Renal pelvis (tissue), 4 donors: ENCODE data around the gene ST6GALNAC4. TPM values are rescaled to one million over a fixed set of nuclear protein-coding genes. Genes with fewer than 3 reads are reported as not detected.

ENCODE experiments used
- DNase-seq: peaks from one replicate; pipeline ENCODE4 v3.0.0-alpha.2; 2013
- polyA plus RNA-seq, 3 donors: library from polyadenylated mRNA; unstranded; fragments of 120-200 nt; gene quantifications; one replicate each; pipeline ENCODE4 v1.2.1, GENCODE V29; 2013; ENCODE audit not compliant: insufficient read length in 3 of 3

The ST6GALNAC4 gene
- polyA plus RNA-seq, 3 donors, result 13.5 to 17.2 (median 16.1) TPM

DNA sequence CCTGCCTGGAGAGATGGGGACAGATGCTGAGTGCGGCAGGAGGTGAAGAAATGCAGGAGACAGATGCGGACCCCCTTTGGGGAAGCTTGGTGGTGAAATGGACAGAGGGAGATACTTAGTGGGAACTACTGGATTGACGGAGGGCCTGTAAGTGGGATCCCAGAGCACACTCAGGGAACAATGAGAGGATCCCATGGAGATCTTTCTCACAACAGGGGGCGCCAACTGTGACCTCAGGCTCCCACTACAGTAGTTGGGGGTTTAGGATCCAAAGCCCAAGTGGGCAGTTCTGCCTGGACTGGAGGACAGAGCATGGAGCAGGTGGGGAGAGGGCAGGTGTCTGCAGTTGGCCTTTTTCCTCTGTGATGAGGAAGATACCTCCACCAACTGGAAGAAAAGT is 17.4 kb upstream of the ST6GALNAC4 start:
- no peak for DNase-seq

DNA sequence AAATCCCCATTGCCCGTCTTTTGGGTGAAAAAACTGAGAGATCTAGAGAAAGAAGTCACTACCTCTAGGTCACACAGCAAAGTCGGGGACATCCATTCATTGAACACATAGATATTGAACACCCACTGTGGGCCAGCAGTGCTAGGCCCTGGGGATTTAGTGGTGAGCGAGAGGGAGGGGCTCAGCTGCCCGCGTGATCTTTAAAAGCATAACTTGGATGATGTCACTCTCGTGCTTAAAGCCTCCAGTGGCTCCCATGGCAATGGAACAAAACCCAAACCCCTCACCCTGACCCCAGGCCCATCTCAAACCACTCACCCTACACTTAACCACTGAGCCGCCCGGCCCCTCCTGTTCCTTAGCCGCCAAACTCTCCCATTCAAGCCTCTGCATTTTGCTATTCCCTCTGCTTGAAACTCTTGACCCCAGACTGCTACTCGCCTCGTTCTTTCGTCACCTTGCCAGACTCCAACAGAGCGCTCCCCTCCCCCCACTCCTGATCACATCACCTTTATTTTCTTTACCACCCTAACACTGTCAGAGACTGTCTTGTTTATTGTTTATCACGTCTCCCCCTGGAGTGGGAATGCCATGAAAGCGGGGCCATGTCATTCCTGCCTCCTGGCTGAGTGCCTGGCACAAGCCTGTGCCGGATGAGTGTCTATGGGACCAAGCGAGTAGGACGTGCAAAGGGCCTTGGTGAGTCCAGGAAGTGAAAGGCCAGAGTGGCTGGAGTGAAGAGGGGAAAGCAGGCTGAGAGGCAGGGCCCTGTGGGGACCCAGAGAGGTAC is 14.4 kb upstream of the ST6GALNAC4 start:
- no peak for DNase-seq

DNA sequence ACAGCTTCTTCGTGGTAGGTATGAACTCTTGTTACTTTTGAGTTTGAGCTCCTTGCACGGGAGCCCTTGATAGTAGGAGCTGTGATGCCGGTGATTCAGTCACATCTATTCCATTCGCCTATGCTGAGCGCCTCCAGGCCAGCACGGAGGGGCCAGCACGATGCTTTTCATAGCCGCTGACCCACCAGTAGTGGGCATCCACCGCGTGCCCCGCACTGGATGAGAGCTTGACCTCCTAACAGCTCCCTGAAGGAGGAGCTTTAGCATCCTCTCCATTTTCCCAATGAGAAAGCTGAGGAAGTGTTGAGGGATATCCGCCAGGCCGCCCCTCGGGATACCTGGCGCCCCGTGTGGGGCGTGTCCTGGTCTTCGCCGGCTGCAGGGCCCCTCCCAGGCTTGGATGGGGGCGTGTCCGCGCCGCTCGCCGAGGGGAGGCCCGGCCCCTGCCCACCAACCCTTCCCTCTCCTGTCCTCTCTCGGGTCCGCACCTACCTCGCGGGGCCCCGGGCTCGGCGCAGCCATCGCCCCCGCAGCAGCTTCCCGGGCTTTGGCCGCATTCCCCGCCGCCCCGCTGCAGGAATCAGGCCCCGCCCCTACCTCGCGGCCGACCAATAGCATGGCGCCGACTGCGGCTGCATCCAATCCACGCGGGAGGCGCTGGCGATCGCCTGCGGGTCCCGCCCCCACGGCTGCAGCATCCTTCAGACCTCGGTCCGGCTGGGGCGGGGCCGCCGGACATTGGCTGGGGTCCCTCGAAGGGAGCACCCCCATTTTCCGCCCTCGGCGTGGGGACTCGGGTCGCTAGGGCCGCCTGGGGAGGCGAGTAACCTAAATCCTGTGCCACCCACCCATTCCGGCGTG is 13.6 kb upstream of the ST6GALNAC4 start, which contains the start of gene PIP5KL1:
PIP5KL1 (minus strand) TSS at position 547 of the 861 bp plus-strand sequence; CDS start at position 522, 25 bp downstream.
- DNase-seq, result peak; percentile 85

DNA sequence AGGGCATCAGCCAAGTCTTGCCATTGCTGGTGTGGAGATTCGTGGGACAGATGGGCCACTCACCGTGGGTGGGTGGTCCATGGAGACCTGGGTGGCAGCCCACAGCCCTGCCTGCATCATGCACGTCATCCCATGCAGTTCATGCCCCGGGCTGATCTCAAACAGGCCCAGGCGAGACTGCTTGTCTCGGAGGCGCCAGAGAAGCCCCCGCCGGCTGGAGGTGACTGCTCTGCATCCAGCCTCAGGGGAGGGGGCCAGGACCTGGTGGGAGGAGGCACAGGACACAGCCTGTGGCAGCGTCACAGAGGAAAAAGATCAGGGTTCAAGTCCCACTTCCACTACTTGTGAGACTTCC is 12.8 kb upstream of the ST6GALNAC4 start:
- no peak for DNase-seq

DNA sequence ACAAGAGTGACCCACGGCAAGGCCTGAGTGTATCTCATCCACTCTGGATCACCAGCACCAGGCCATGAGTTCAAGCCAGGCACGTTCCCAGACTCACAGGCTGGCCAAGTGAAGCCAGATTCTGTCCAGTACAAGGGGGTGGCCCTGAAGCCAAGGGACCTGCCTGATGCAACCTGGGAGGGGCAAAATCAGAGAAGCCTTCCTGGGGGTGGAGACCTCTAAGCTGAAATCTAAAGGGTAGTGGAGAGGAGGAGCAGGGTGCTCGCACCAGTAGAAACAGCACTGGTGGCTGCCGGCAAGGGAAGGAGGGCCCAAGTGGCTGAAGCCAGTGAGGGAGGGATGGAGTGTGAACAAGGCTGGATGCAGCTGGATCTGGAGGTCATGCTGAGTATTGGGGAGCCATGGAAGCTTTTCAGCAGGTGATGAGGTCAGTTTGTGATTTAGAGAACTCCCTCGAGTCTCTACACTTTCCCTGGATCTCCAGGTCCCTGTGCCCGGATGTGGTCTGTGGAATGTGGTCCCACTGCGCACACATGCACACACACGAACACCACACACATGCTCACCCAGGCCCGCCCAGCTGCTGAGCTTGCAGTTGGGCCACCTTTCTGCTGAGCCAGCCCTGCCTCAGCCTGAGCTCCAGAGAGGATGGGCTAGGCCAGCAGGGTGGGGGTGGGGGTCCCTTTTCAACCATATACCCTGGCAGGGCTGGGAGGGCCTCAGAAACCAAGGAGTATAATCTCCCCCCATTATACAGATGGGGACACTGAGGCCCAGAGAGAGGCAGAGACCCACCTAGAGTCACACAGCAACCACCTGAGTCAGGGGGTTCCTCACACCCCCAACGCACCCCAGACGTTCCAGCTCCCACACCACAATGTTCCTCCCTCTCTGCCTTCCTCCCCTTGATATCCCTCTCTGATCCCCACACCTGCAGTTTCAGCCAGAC is 12.1 kb upstream of the ST6GALNAC4 start:
- DNase-seq, result no peak

DNA sequence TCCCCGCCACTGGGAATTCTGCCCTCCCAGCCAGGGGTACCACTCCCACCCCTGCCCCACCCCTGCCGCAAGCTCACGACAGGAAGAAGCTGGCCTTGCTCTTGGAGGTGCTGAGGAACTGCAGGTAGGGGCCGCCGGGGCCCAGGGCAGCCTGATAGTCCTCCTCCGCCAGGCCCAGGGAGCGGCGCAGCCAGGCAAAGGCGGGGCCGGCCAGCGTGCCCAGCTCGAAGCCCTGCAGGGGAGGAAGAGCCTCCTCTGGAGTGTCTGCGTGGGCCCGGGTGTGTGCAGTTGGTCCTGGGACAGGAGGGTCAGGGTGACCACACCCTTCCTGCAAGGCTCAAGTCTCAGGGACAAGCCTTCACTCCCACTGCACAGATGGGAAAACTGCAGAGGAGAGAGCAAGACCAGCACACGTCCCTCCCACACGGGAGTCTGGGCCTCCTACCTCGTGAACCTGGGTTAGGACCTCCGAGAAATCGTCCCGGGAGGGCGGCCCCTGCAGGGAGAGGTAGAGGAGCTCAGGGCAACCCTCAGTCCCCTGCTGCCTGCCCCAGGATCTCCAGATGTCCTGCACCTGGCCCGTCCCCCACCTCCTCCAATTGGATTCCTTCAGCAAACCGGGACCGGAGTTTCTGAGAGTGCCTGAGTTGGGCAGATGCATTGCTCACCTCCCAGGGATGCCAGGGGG is 11.3 kb upstream of the ST6GALNAC4 start:
- no peak for DNase-seq

DNA sequence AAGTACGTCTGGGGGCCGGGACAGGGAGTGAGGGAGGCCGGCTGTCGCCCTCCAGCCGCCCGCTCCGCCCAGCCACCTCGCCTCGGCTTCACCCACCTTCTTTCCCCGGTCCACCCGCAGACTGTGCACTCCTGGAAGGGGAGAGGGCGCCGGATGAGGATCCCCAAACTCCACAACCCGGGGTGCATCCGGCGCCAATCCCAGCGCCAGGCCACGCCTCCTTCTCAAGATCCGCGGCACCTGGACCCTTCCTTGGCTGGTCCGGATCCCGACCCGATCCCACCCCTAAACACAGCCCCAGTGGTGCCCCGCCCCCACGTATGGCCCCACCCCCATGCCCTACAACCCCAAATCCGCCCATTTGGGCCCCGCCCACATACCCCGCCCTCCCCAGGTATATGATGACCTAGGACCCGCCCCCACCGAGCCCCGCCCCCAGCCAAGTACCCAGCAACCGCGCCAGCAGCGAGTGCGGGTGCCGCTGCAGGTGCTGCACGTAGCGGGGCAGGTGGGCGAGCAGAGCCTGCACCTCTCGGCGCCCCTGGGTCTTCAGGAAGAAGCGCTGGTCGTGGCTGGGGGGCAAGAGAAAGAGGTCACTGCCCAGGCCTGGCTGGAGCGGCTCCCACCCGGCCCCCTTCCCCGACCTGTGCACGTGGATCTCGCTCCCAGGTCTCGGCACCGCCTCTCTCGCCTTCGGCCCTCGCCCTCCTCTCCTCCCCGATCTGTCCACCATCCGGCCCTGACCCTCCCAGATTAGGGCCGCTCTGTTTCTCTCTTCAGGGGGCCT is 10.6 kb upstream of the ST6GALNAC4 start:
- DNase-seq, result no peak

DNA sequence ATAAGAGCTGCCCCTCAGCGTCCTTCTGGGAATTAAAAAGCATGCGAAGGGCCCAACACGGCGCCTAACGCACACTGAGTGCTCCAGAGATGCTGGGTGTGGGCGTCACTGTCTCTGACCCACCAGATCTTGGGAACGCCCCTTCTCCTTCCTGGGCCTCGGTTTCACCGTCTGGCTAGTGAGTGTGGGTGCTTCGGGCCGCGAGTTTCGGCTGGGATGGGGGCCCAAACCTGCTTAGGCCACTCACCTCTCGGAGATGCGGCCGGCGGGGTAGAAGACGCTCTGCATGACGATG is 10.0 kb upstream of the ST6GALNAC4 start:
- no peak for DNase-seq

DNA sequence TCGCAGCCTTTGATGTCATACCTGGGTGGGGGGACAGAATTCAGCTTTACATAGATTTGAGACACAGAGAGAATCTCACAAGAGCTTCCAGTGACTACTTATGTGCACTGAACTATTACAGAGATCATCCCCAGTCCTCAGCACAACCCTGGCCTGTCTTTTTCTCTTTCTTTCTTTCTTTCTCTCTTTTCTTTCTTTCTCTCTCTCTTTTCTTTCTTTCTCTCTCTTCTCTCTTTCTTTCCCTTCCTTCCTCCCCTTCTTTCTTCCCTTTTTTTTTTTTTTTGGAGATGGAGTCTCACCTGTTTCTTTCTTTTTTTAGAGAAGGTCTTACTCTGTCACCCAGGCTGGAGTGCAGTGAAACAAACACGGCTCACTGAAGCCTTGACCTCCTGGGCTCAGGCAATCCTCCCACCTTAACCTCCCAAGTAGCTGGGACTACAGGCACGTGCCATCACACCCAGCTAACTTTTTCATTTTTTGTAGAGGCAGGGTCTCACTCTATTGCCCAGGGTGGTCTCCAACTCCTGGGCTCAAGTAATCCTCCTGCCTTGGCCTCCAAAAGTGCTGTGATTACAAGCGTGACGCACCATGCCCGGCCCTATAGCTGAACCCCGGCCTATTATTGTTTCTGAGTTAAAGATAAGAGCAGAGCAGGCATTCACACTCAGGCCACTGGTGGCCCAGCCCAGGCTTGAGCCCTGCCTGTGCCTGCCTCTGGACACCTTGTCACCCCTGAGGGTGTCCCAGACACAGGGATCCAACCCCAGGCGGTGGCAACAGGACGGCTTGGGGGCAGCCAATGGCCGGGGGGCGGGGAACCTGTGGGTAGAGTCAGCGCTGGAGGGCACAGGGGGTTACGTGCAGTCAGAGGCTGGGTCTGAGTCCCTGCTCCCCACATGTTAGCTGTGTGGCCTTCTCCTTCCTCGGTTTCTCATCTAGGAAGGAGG is 9.4 kb upstream of the ST6GALNAC4 start:
- no peak for DNase-seq

DNA sequence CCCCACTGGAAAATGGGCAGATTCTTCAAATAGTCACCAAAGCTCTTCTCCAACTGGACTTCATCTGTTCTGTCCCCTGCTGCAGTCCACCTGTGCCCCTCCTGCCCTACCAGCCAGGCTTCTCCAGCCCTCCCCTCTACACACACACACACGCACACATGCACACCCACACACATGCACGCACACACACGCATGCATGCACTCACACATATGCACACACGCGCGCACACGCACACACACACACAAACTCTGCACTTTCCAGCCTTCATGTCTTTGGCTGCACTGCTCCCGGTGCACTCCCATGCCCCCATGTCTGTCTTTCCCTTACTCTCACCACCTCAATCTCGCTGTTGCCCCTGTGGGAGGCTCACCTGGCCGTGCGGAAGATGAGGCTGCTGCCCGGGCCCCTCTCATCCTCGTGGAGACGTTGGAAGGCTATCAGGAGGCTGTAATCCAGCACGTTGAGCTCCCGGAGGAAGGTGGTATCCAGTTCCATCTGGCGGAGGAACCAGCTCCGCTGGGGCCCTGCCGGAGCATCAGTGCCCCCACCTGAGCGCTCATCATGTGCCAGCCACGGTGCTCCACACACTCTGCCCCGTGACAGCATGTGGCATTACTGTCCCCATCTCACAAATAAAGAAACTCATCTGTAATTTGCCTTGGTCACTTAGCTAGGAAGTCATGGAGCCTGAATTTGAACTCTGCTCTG is 8.0 kb upstream of the ST6GALNAC4 start:
- no peak for DNase-seq

DNA sequence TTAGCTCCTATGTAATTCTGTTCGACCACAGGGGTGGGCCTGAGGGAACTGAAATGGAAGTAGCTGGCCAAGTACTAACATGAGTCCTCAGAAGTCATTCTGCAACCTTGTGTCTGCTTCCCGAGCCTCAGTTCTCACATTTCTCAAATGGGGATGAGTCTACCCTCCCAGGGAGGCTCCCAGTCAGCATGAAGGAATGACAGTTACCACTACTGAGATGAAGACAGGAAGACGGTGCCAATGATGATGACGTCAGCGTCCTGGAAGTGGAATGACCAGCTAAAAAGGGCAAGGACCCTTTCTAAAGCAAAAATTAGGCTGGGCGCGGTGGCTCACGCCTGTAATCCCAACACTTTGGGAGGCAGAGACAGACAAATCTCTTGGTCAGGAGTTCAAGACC is 6.9 kb upstream of the ST6GALNAC4 start:
- no peak for DNase-seq

DNA sequence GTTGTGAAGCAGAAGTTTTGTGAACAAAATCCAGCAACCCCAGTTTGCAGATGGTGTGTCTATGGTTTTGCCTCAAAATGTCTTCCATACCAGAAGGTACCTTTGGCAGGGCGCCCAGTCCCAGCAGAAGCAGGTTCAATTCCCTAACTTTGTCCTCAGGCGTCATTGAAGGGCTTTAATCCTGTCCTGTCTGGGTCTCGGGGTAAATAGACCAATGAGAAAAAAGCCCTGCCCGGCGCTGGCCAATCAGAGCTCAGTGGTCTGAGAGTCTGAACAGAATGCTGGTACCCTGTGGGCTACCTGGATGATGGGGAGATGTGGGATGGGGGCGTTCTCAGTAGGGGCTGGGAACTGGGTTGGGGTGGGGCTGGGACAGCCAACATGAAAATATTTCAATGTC is 6.2 kb upstream of the ST6GALNAC4 start:
- no peak for DNase-seq

DNA sequence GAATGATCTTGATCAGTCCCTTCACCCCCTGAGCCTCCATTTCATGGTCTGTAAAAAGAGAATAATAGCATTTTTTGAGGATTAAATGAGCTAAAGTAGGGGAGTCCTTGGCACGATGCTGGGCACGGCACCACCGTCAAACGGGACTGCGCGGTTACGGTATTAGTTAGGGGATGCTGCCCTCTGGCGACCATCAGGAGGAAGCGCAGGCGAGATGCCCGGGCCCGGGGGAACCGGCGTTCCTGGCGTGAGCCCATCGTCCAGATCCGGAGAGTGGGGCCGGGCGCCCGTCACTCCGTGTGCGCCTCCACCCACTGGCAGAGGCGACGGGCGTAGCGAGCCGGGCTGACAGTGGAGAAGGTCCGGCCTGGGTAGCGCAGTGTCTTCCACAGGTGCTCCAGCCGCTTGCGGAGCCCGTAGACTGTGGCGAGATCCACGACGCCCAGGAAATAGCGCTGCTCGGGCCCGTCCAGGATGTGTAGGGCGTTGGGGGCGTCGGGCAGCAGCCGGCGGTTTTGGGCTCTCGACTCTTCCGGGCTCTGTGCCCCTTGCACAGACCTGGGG is 4.8 kb upstream of the ST6GALNAC4 start:
- no peak for DNase-seq

DNA sequence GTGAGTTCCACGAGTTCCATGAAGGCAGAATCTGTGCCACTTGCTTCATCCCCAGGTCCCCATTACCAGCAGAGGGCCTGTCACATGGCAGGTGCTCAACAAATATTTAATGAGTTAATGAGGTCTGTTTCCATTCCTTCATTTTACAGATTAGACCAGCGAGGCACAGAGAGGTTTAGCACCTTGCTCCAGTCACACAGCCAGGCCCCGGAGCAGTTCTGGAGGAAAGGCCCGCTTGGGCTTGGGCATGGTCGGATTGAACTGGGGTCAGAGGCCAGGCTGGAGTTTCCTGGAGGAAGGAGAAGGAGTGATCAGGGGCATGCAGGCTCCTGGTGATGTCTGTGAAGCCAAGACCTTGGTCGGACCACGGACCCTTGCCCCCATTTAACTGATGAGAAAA is 4.0 kb upstream of the ST6GALNAC4 start:
- no peak for DNase-seq

DNA sequence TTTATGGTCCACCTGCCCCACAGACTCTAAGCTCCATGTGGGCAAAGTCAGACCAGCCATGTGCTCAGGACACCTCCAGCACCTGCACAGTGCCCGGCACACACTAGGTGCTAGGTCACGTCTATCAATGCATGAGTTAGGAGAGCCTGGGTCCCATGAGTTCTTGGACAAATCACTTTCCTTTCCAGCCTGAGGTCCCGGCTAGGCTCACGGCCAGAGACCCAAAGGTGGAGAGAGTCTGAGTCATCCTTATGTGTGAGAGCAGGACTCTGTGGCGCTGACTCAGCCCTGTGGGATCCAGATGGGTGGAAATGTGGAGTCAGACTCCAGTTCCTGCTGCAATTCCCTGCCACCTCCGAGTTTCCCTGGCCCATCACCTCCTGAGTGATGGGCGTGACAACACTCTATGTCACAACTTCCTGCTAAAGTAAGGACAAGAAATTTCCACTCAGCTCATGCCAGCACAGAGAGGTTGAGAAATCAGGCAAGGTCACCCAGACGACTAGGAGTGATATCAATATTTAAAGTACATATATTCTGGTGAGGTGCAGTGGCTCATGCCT is 2.5 kb upstream of the ST6GALNAC4 start:
- DNase-seq, result no peak

DNA sequence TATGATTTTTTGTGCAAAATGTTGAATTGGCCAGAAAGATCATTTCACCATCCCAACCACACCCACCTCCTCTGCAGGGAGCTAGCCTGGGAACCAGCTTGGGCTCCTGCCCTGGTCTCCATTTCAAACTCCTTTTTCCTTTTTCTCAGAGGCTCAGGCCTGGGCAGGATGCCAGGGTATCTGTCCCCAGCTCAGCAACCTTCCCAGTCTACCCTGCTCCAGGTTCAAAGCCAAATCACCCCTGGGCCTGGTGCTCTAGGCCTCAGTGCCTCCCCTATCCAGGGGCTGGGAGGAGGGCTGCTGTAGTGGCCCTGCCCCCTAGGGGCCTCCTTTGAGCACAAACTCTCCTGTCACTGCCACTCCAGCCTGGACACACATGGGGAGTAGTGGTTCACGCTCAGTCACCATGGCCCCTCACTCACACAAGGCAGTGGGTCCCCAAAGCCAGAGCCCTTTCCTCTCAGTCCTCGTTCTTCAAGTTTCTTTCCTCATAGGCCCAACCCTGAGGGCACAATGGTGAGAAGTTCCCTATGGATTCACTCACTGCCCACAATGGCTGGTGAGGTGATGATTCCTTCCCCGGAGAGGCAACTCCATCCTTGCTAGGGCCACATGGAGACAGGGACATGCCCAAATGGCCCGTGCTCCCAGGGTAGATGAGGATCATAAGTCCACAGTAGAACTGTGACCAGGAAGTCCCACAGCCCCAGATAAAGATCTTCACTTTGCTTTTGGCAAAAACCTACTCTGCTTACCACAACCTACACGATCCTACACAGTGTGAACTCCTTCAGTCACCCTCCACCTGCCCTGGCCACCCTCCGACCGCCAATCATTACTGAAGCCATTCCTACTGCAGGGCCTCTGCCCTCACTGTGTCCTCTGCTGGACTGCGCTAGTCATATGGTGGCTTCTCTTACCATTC is 1.6 kb upstream of the ST6GALNAC4 start:
- DNase-seq, result no peak

DNA sequence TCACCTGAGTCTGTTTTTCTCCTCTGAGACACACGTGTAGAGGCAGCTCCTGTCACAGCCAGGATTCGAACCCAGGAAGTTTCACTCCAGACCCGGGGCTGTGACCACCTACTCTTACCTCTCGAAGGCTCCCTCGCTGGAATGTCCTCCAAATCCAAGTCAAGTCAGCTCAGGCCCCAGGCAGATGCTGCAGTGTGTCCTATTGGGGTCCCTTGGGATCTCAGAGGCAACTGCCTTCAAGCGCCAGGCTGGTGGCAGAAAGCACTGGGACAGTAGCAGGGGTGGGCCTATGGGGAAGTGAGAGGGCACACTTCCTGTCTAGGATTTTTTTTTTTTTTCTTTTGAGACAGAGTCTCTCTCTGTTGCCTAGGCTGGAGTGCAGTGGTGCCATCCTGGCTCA is 762 bp upstream of the ST6GALNAC4 start:
- no peak for DNase-seq
